OCI-LY1 (cell line): ENCODE data around the gene SEMA3F.

Source experiments
- H2AFZ ChIP-seq: fragments of 200-600 bp; sonication (generic), shearing (Covaris generic); 2 replicates; pipeline ENCODE4 v1.6.0; 2014; ENCODE audit warnings: antibody characterized with exemption, mild to moderate bottlenecking, low read length
- H3F3A ChIP-seq: fragments of 200-600 bp; sonication (generic), shearing (Covaris generic); 2 replicates; pipeline ENCODE4 v1.6.0; 2014; ENCODE audit warnings: mild to moderate bottlenecking, antibody characterized with exemption, low read length, moderate library complexity; ENCODE audit not compliant: insufficient read depth
- H3K27ac ChIP-seq: fragments of 200-600 bp; sonication (generic); 2 replicates; pipeline ENCODE4 v1.5.1; 2014; ENCODE audit warnings: low read length, mixed run types, mild to moderate bottlenecking, low read depth; ENCODE audit not compliant: poor library complexity, severe bottlenecking
- H3K27me3 ChIP-seq: fragments of 200-600 bp; sonication (generic); 2 replicates; pipeline ENCODE4 v1.6.0; 2014; ENCODE audit warnings: antibody characterized with exemption, mild to moderate bottlenecking, low read length, moderate library complexity; ENCODE audit not compliant: insufficient read depth
- H3K36me3 ChIP-seq: fragments of 200-600 bp; sonication (generic); 2 replicates; pipeline ENCODE4 v1.6.1; 2014; ENCODE audit warnings: mild to moderate bottlenecking, antibody characterized with exemption, low read length, moderate library complexity, mixed read lengths; ENCODE audit not compliant: insufficient read depth
- H3K4me1 ChIP-seq: fragments of 200-600 bp; sonication (generic); 2 replicates; pipeline ENCODE4 v1.5.1; 2014; ENCODE audit warnings: mild to moderate bottlenecking, low read length, moderate library complexity; ENCODE audit not compliant: insufficient read depth, severe bottlenecking
- H3K4me2 ChIP-seq: fragments of 200-600 bp; sonication (generic), shearing (Covaris generic); 2 replicates; pipeline ENCODE4 v1.6.1; 2014; ENCODE audit warnings: low read length
- H3K4me3 ChIP-seq: fragments of 200-600 bp; sonication (generic); 2 replicates; pipeline ENCODE4 v1.5.1; 2014; ENCODE audit warnings: low read length, low read depth, mild to moderate bottlenecking, mixed read lengths; ENCODE audit not compliant: poor library complexity, severe bottlenecking
- H3K79me2 ChIP-seq: fragments of 200-600 bp; shearing (Covaris generic); 2 replicates; pipeline ENCODE4 v1.6.1; 2016; ENCODE audit warnings: mixed run types, low read length, mixed read lengths; ENCODE audit not compliant: insufficient read depth
- H3K9ac ChIP-seq: fragments of 200-600 bp; sonication (generic), shearing (Covaris generic); 2 replicates; pipeline ENCODE4 v1.6.1; 2014; ENCODE audit warnings: mild to moderate bottlenecking, low read length, mixed read lengths
- H3K9me2 ChIP-seq: fragments of 200-600 bp; sonication (generic), shearing (Covaris generic); 2 replicates; pipeline ENCODE4 v1.6.1; 2014; ENCODE audit warnings: low read depth, mild to moderate bottlenecking, low read length, mixed read lengths
- H3K9me3 ChIP-seq: fragments of 200-600 bp; shearing (Covaris generic); 2 replicates; pipeline ENCODE4 v1.6.1; 2014; ENCODE audit warnings: low read length, mixed read lengths
- H4K20me1 ChIP-seq: fragments of 200-600 bp; sonication (generic), shearing (Covaris generic); 2 replicates; pipeline ENCODE4 v1.6.0; 2016; ENCODE audit warnings: mild to moderate bottlenecking, low read length; ENCODE audit not compliant: insufficient read depth
- CTCF ChIP-seq: fragments of 200-600 bp; sonication (generic), shearing (Covaris generic); IDR thresholded peaks from 2 replicates; pipeline ENCODE4 v1.5.1; 2017; ENCODE audit warnings: mild to moderate bottlenecking, antibody characterized with exemption, low read length, moderate library complexity, mixed read lengths
- EZH2 ChIP-seq: fragments of 200-600 bp; sonication (generic), shearing (Covaris generic); IDR thresholded peaks from 2 replicates; pipeline ENCODE4 v1.8.0; 2017; ENCODE audit warnings: borderline replicate concordance, mixed run types, mild to moderate bottlenecking, antibody characterized with exemption, low read length, moderate library complexity, mixed read lengths

The SEMA3F gene

GRCh38 chr3:50120364-50121071 is 34.6 kb upstream of the SEMA3F start:
- no peak overlapping the region for H3K4me3 ChIP-seq
- H3K4me1 ChIP-seq, result no peaks in the 10 kb centered on the region
- no peaks in the 10 kb centered on the region for H3F3A ChIP-seq
- H3K9ac ChIP-seq, result no peak overlapping the region
- no peaks in the 10 kb centered on the region for H3K9me2 ChIP-seq
- H3K36me3 ChIP-seq, result peaks cover 66% of the 10 kb centered on the region
- no peaks in the 10 kb centered on the region for H4K20me1 ChIP-seq
- no peaks in the 10 kb centered on the region for H3K79me2 ChIP-seq
- H3K27ac ChIP-seq, result no peak overlapping the region
- no peak for TF ChIP-seq CTCF
- TF ChIP-seq EZH2, result no peak
- H3K27me3 ChIP-seq, result no peaks in the 10 kb centered on the region
- no peak overlapping the region for H3K4me2 ChIP-seq
- H3K9me3 ChIP-seq, result no peaks in the 10 kb centered on the region
- H2AFZ ChIP-seq, result no peak overlapping the region

- H3K9ac ChIP-seq, result no peak overlapping the region
- H3K36me3 ChIP-seq, result peaks cover 58% of the 10 kb centered on the region
- H3K4me2 ChIP-seq, result no peak overlapping the region
- H3K4me1 ChIP-seq, result no peaks in the 10 kb centered on the region
- no peaks in the 10 kb centered on the region for H3K79me2 ChIP-seq
- no peak overlapping the region for H2AFZ ChIP-seq
- no peaks in the 10 kb centered on the region for H3K9me2 ChIP-seq
- H3F3A ChIP-seq, result no peaks in the 10 kb centered on the region
- no peak overlapping the region for H3K4me3 ChIP-seq
- no peaks in the 10 kb centered on the region for H4K20me1 ChIP-seq
- no peak overlapping the region for H3K27ac ChIP-seq
- H3K27me3 ChIP-seq, result no peaks in the 10 kb centered on the region
- no peaks in the 10 kb centered on the region for H3K9me3 ChIP-seq
- TF ChIP-seq EZH2 (no peak), CTCF (peak; percentile 90)
These were observed 33.8 kb upstream of the SEMA3F start for GRCh38 chr3:50121072-50122032.

- Histone ChIP-seq H2AFZ (no peak overlapping the region), H3K27me3 (no peaks in the 10 kb centered on the region), H3F3A (no peaks in the 10 kb centered on the region), H3K9ac (no peak overlapping the region), H4K20me1 (no peaks in the 10 kb centered on the region), H3K4me3 (no peak overlapping the region), H3K36me3 (peaks cover 50% of the 10 kb centered on the region), H3K4me1 (no peaks in the 10 kb centered on the region), H3K27ac (no peak overlapping the region), H3K9me2 (no peaks in the 10 kb centered on the region), H3K4me2 (no peak overlapping the region), H3K79me2 (no peaks in the 10 kb centered on the region), H3K9me3 (no peaks in the 10 kb centered on the region)
- no peak for TF ChIP-seq CTCF
- TF ChIP-seq EZH2, result no peak
These were observed 33.1 kb upstream of the SEMA3F start for GRCh38 chr3:50122071-50122470.
